DND-41 (cell line): ENCODE measurements around the gene SURF2.

Source experiments
- CTCF ChIP-seq: IDR thresholded peaks from 2 replicates; pipeline ENCODE4 v1.5.1; 2012; ENCODE audit warnings: borderline replicate concordance, low read length, moderate library complexity, mild to moderate bottlenecking; ENCODE audit not compliant: poor library complexity, severe bottlenecking; ENCODE audit errors: extremely low read depth
- EZH2 ChIP-seq: IDR thresholded peaks from 3 replicates; pipeline ENCODE4 v1.6.1; 2012; ENCODE audit warnings: borderline replicate concordance, low read depth, mild to moderate bottlenecking, moderate library complexity, low read length, inconsistent platforms; ENCODE audit not compliant: severe bottlenecking

GRCh38 chr9:133333011-133333410 is 23.3 kb upstream of the SURF2 start:
- TF ChIP-seq CTCF (no peak), EZH2 (no peak)
